ENCODE data around the gene RUVBL2.
"Not testable (repeated sequence)": the region's sequence is repeated elsewhere in the genome, so short reads cannot be mapped to it uniquely, and the experiment has no call there.

RUVBL2 gene

GRCh38 chr19:49019242-49019932 lies 25.7 kb downstream of the RUVBL2 start:
- H3K36me3 ChIP-seq (ENCODE audit: control insufficient read depth, insufficient read depth, low read length), result no peaks in the 10 kb centered on the region
- no peak overlapping the region for H3K27ac ChIP-seq
- peak overlapping the region; percentile 68 for H2AFZ ChIP-seq
- peak overlapping the region; percentile 52 for H3K4me3 ChIP-seq (ENCODE audit: low read depth, low read length)
- peak overlapping the region; percentile 88 for H3K4me2 ChIP-seq (ENCODE audit: low read length)
- peaks cover 5% of the 10 kb centered on the region for H3K4me1 ChIP-seq
- H3K9me3 ChIP-seq (ENCODE audit: control insufficient read depth, low read length), result no peaks in the 10 kb centered on the region
- H3K79me2 ChIP-seq, result no peaks in the 10 kb centered on the region
- H3K27me3 ChIP-seq (ENCODE audit: control insufficient read depth, insufficient read depth, low read length), result no peaks in the 10 kb centered on the region
- TF ChIP-seq CTCF (IDR thresholded peaks at IDR 0.05), result no peak
- H3K9ac ChIP-seq, result no peak overlapping the region

- Histone ChIP-seq H3K9me3 (ENCODE audit: control insufficient read depth, low read length) (no peaks in the 10 kb centered on the region), H3K4me2 (ENCODE audit: low read length) (no peak overlapping the region), H3K27ac (no peak overlapping the region), H3K79me2 (no peaks in the 10 kb centered on the region), H3K4me3 (ENCODE audit: low read depth, low read length) (no peak overlapping the region), H3K4me1 (peaks cover 5% of the 10 kb centered on the region), H3K27me3 (ENCODE audit: control insufficient read depth, insufficient read depth, low read length) (no peaks in the 10 kb centered on the region), H2AFZ (no peak overlapping the region), H3K9ac (no peak overlapping the region), H3K36me3 (ENCODE audit: control insufficient read depth, insufficient read depth, low read length) (no peaks in the 10 kb centered on the region)
- no peak for TF ChIP-seq CTCF (IDR thresholded peaks at IDR 0.05)
Measured at GRCh38 chr19:49020342-49020741, 26.7 kb downstream of the RUVBL2 start.

GRCh38 chr19:49020931-49021895 lies 27.5 kb downstream of the RUVBL2 start:
- Histone ChIP-seq H3K36me3 (ENCODE audit: control insufficient read depth, insufficient read depth, low read length) (no peaks in the 10 kb centered on the region), H3K9me3 (ENCODE audit: control insufficient read depth, low read length) (no peaks in the 10 kb centered on the region), H3K27ac (no peak overlapping the region), H3K4me3 (ENCODE audit: low read depth, low read length) (no peak overlapping the region), H3K4me1 (peaks cover 5% of the 10 kb centered on the region), H3K27me3 (ENCODE audit: control insufficient read depth, insufficient read depth, low read length) (no peaks in the 10 kb centered on the region), H3K4me2 (ENCODE audit: low read length) (no peak overlapping the region), H3K79me2 (no peaks in the 10 kb centered on the region), H3K9ac (no peak overlapping the region), H2AFZ (no peak overlapping the region)
- no peak for TF ChIP-seq CTCF (IDR thresholded peaks at IDR 0.05)

GRCh38 chr19:49022116-49022515 lies 28.4 kb downstream of the RUVBL2 start:
- Histone ChIP-seq H3K9me3 (ENCODE audit: control insufficient read depth, low read length) (no peaks in the 10 kb centered on the region), H3K27ac (no peak overlapping the region), H3K79me2 (no peaks in the 10 kb centered on the region), H3K27me3 (ENCODE audit: control insufficient read depth, insufficient read depth, low read length) (no peaks in the 10 kb centered on the region), H3K9ac (no peak overlapping the region), H3K4me3 (ENCODE audit: low read depth, low read length) (no peak overlapping the region), H3K4me1 (peaks cover 5% of the 10 kb centered on the region), H3K4me2 (ENCODE audit: low read length) (no peak overlapping the region), H2AFZ (no peak overlapping the region), H3K36me3 (ENCODE audit: control insufficient read depth, insufficient read depth, low read length) (no peaks in the 10 kb centered on the region)
- TF ChIP-seq CTCF (IDR thresholded peaks at IDR 0.05), result no peak

GRCh38 chr19:49024233-49024632 lies 30.5 kb downstream of the RUVBL2 start, which contains the start of gene CGB3:
Gene CGB3, minus strand, starts transcription at chr19:49024333. Its CDS starts 362 bp downstream, at chr19:49023971.
- H3K9ac ChIP-seq; H2AFZ ChIP-seq; H3K27me3 ChIP-seq (ENCODE audit: control insufficient read depth, insufficient read depth, low read length); H3K36me3 ChIP-seq (ENCODE audit: control insufficient read depth, insufficient read depth, low read length); H3K27ac ChIP-seq; H3K4me2 ChIP-seq (ENCODE audit: low read length); H3K4me3 ChIP-seq (ENCODE audit: low read depth, low read length); H3K9me3 ChIP-seq (ENCODE audit: control insufficient read depth, low read length); H3K79me2 ChIP-seq; H3K4me1 ChIP-seq: not testable (repeated sequence)

GRCh38 chr19:49025088-49025487 lies 31.4 kb downstream of the RUVBL2 start:
- not testable (repeated sequence) for H3K4me3 ChIP-seq (ENCODE audit: low read depth, low read length); H3K9ac ChIP-seq; H3K79me2 ChIP-seq; H3K4me1 ChIP-seq; H3K4me2 ChIP-seq (ENCODE audit: low read length); H3K36me3 ChIP-seq (ENCODE audit: control insufficient read depth, insufficient read depth, low read length); H3K27me3 ChIP-seq (ENCODE audit: control insufficient read depth, insufficient read depth, low read length); H3K9me3 ChIP-seq (ENCODE audit: control insufficient read depth, low read length); H2AFZ ChIP-seq; H3K27ac ChIP-seq

GRCh38 chr19:49025599-49025998 lies 31.9 kb downstream of the RUVBL2 start:
- not testable (repeated sequence) for H2AFZ ChIP-seq; H3K79me2 ChIP-seq; H3K4me1 ChIP-seq; H3K9ac ChIP-seq; H3K4me2 ChIP-seq (ENCODE audit: low read length); H3K27ac ChIP-seq; H3K36me3 ChIP-seq (ENCODE audit: control insufficient read depth, insufficient read depth, low read length); H3K4me3 ChIP-seq (ENCODE audit: low read depth, low read length); H3K9me3 ChIP-seq (ENCODE audit: control insufficient read depth, low read length); H3K27me3 ChIP-seq (ENCODE audit: control insufficient read depth, insufficient read depth, low read length)
